HepG2 (cell line): ENCODE results near the gene PTPRU. TPM values are rescaled to one million over a fixed set of nuclear protein-coding genes. Genes with fewer than 3 reads are reported as not detected.

ENCODE experiments used
- AKNA ChIP-seq: sonication (generic); formaldehyde crosslinking; IDR thresholded peaks from 2 replicates; pipeline ENCODE4 v1.4.0; 2020; ENCODE audit warnings: missing genetic modification reagents, borderline replicate concordance
- ATAD3A ChIP-seq: sonication (generic); formaldehyde crosslinking; IDR thresholded peaks from 2 replicates; pipeline ENCODE4 v1.4.0; 2020; ENCODE audit warnings: missing genetic modification reagents
- ATF1 ChIP-seq: IDR thresholded peaks from 2 replicates; pipeline ENCODE4 v1.6.1; 2016; ENCODE audit warnings: mild to moderate bottlenecking, control low read depth
- FOSL1 ChIP-seq: sonication (generic); formaldehyde crosslinking; IDR thresholded peaks from 2 replicates; pipeline ENCODE4 v1.9.0; 2021; ENCODE audit warnings: missing genetic modification reagents, borderline replicate concordance
- FOXA1 ChIP-seq, 2 experiments: fragments of 450-650 bp in 1 of 2; sonication (generic) in 1 of 2; formaldehyde crosslinking in 1 of 2; IDR thresholded peaks; 2 replicates each; pipeline versions ENCODE4 v1.4.0 to v1.6.1; 2016 to 2020; ENCODE audit warnings: missing genetic modification reagents in 1 of 2
- KLF15 ChIP-seq: sonication (generic); formaldehyde crosslinking; IDR thresholded peaks from 2 replicates; pipeline ENCODE4 v1.8.1; 2023; ENCODE audit warnings: borderline replicate concordance, mild to moderate bottlenecking, inconsistent platforms, missing genetic modification reagents, mixed read lengths
- NR2F1 ChIP-seq, 2 experiments: fragments of 450-650 bp in 1 of 2; formaldehyde crosslinking in 1 of 2; IDR thresholded peaks; 2 replicates each; pipeline versions ENCODE4 v1.5.0 to v1.6.1; 2016 to 2020; ENCODE audit warnings: mild to moderate bottlenecking in 1 of 2, missing compliant biosample characterization in 1 of 2, missing genetic modification reagents in 1 of 2, moderate library complexity in 1 of 2
- NR2F6 ChIP-seq, 2 experiments: IDR thresholded peaks; 2 replicates each; pipeline ENCODE4 v1.6.1; 2016; ENCODE audit warnings: antibody characterized with exemption in 1 of 2, mild to moderate bottlenecking in 1 of 2
- PBX3 ChIP-seq: sonication (generic); formaldehyde crosslinking; IDR thresholded peaks from 2 replicates; pipeline ENCODE4 v1.8.1; 2023; ENCODE audit warnings: missing genetic modification reagents, inconsistent platforms, borderline replicate concordance
- RFX1 ChIP-seq: fragments of 450-650 bp; IDR thresholded peaks from 2 replicates; pipeline ENCODE4 v1.6.1; 2017
- SNRNP70 ChIP-seq: fragments of 200-400 bp; formaldehyde crosslinking; IDR thresholded peaks from 2 replicates; pipeline ENCODE4 v1.6.1; 2017; ENCODE audit warnings: mild to moderate bottlenecking, low read depth, low read length, moderate library complexity
- SYNCRIP ChIP-seq: fragments of 200-400 bp; formaldehyde crosslinking; IDR thresholded peaks from 2 replicates; pipeline ENCODE4 v1.6.1; 2018; ENCODE audit warnings: mild to moderate bottlenecking, low read depth, low read length; ENCODE audit not compliant: insufficient read depth
- ZNF326 ChIP-seq: sonication (generic); formaldehyde crosslinking; IDR thresholded peaks from 2 replicates; pipeline ENCODE4 v1.4.0; 2020; ENCODE audit warnings: missing genetic modification reagents, borderline replicate concordance
- ZNF484 ChIP-seq: sonication (generic); formaldehyde crosslinking; IDR thresholded peaks from 2 replicates; pipeline ENCODE4 v1.5.1; 2020; ENCODE audit warnings: mild to moderate bottlenecking, low read depth, missing genetic modification reagents, borderline replicate concordance
- ZNF614 ChIP-seq: IDR thresholded peaks from 2 replicates; pipeline ENCODE4 v1.6.1; 2018; ENCODE audit warnings: missing biosample characterization, missing genetic modification reagents, inconsistent platforms, borderline replicate concordance
- polyA plus RNA-seq, 8 experiments: library from polyadenylated mRNA; depleted of rRNA in 3 of 8; stranded (reverse) in 7 of 8; unstranded in 1 of 8; fragments of >200 nt; fragmentation: Illumina TruSeq in 4 of 8; extraction: Trizol in 4 of 8; gene quantifications; 2 replicates each; pipeline versions ENCODE4 v1.2.1 to v1.2.3, GENCODE V29; 2011 to 2016; ENCODE audit warnings: low read depth in 4 of 8, missing spikeins in 1 of 8, mixed read lengths in 1 of 8; ENCODE audit not compliant: insufficient read depth in 1 of 8
- total RNA-seq, 5 experiments: library from RNA; depleted of rRNA; stranded (reverse); fragments of >200 nt; fragmentation: Illumina TruSeq; extraction: Trizol; gene quantifications; 2 replicates each; pipeline ENCODE4 v1.2.3, GENCODE V29; 2016; ENCODE audit warnings: low read depth in 1 of 5
- TF ChIP-seq, protein P1 (sequence below): sonication (generic); formaldehyde crosslinking; IDR thresholded peaks from 2 replicates; pipeline ENCODE4 v1.4.0; 2020; ENCODE audit warnings: missing genetic modification reagents
- TF ChIP-seq, protein P2 (sequence below): IDR thresholded peaks from 2 replicates; pipeline ENCODE4 v1.6.1; 2016; ENCODE audit warnings: missing compliant biosample characterization, missing genetic modification reagents, borderline replicate concordance

PTPRU gene
- total and polyA plus RNA-seq, 2 of the 13 experiments (the other 11 are each of a cell fraction or from before 2014, with no cell fraction given): 21.6 to 22.3 TPM

DNA sequence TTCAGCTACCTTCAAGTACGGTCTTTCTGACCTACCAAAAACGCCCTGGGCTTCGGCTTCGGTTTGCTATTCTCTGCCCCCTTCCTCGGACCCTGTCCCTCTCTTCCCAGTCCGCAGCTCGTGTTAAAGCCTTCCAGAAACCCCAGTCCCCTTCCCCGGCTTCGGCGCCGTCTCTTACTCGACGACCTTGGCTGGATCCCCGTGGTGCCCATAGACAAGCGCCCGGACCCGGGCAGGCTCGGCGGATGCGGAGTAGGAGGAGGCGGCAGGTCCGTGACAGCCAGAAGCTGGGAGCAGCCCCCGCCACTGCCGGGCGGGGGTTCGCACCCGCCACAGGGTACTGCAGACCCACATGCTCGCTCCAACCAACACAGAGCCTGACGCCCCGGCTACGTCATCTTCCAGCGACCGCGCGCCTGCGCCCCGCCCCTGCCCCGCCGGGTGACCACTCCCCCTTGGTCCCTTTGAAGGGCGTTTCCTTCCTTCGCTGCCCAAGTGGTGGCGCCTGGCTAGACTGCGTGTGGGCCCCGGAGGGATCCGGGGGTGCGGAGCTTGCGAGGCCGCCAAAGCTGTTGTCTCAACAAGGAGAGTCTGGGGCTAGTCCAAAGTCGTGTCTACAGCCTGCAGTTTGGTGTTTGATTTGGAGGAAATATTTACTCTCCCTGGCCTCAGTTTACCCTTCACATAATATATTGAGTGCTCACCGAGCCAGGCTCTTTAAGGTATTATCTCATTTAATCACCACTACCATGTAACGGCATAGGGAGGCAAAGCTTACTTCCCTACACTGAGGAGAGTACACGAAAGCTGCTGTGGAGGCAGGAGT, 5.6 kb upstream of the PTPRU start, which contains the start of gene MECR (continued):
- TF ChIP-seq AKNA (CRISPR knock-in tag) (no peak), SNRNP70 (no peak), PBX3 (CRISPR knock-in tag) (no peak), ZNF614 (CRISPR knock-in tag) (0 out of 2 replicates have a peak, but pooled peaks have one; percentile 38), NR2F1 (CRISPR knock-in tag; IDR thresholded peaks at IDR 0.05) (no peak), ZNF484 (CRISPR knock-in tag) (no peak), FOSL1 (CRISPR knock-in tag) (no peak), ATAD3A (CRISPR knock-in tag) (no peak), NR2F6 (IDR thresholded peaks at IDR 0.05) (no peak), NR2F6 (CRISPR knock-in tag; IDR thresholded peaks at IDR 0.05) (peak; percentile 24; the same call in 1 of the 2 replicates), ATF1 (peak; percentile 98), SYNCRIP (no peak), ZNF326 (CRISPR knock-in tag) (no peak), FOXA1 (IDR thresholded peaks at IDR 0.05) (no peak), FOXA1 (CRISPR knock-in tag; IDR thresholded peaks at IDR 0.05) (0 out of 2 replicates have a peak, but pooled peaks have one; percentile 23), RFX1 (no peak), KLF15 (CRISPR knock-in tag) (no peak; the same call in 1 of the 2 replicates)
- TF ChIP-seq, protein P1, sequence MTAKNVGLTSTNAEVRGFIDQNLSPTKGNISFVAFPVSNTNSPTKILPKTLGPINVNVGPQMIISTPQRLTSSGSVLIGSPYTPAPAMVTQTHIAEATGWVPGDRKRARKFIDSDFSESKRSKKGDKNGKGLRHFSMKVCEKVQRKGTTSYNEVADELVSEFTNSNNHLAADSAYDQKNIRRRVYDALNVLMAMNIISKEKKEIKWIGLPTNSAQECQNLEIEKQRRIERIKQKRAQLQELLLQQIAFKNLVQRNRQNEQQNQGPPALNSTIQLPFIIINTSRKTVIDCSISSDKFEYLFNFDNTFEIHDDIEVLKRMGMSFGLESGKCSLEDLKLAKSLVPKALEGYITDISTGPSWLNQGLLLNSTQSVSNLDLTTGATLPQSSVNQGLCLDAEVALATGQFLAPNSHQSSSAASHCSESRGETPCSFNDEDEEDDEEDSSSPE (CRISPR knock-in tag): peak; percentile 79
- TF ChIP-seq, protein P2, sequence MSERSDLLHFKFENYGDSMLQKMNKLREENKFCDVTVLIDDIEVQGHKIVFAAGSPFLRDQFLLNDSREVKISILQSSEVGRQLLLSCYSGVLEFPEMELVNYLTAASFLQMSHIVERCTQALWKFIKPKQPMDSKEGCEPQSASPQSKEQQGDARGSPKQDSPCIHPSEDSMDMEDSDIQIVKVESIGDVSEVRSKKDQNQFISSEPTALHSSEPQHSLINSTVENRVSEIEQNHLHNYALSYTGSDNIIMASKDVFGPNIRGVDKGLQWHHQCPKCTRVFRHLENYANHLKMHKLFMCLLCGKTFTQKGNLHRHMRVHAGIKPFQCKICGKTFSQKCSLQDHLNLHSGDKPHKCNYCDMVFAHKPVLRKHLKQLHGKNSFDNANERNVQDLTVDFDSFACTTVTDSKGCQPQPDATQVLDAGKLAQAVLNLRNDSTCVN (CRISPR knock-in tag): no peak
